IMR-90 (cell line): ENCODE data around the gene DTX3.

ENCODE experiments used
- BHLHE40 ChIP-seq: fragments of 150-350 bp; IDR thresholded peaks from 2 replicates; pipeline ENCODE4 v1.6.1; 2016; ENCODE audit warnings: mild to moderate bottlenecking, low read depth, low read length
- CEBPB ChIP-seq: IDR thresholded peaks from 2 replicates; pipeline ENCODE4 v1.6.1; 2012; ENCODE audit warnings: low read depth, low read length, improper control_type of control experiment
- CHD1 ChIP-seq: IDR thresholded peaks from 2 replicates; pipeline ENCODE4 v1.6.1; 2012; ENCODE audit warnings: low read depth, low read length, improper control_type of control experiment
- FOS ChIP-seq: fragments of 150-350 bp; IDR thresholded peaks from 2 replicates; pipeline ENCODE4 v1.6.1; 2016; ENCODE audit warnings: low read depth, low read length
- MAZ ChIP-seq: IDR thresholded peaks from 2 replicates; pipeline ENCODE4 v1.6.1; 2012; ENCODE audit warnings: low read depth, mild to moderate bottlenecking, low read length, improper control_type of control experiment, moderate library complexity, borderline replicate concordance
- MXI1 ChIP-seq: IDR thresholded peaks from 2 replicates; pipeline ENCODE4 v1.6.1; 2012; ENCODE audit warnings: low read depth, mild to moderate bottlenecking, low read length, moderate library complexity, borderline replicate concordance
- NFE2L2 ChIP-seq: fragments of 150-350 bp; IDR thresholded peaks from 2 replicates; pipeline ENCODE4 v1.6.1; 2016; ENCODE audit warnings: low read depth, mild to moderate bottlenecking, low read length
- POLR2A ChIP-seq: IDR thresholded peaks from 2 replicates; pipeline ENCODE4 v1.6.1; 2012; ENCODE audit warnings: mild to moderate bottlenecking, low read depth, low read length
- RAD21 ChIP-seq: IDR thresholded peaks from 2 replicates; pipeline ENCODE4 v1.6.1; 2012; ENCODE audit warnings: low read length, improper control_type of control experiment
- RCOR1 ChIP-seq: IDR thresholded peaks from 2 replicates; pipeline ENCODE4 v1.6.1; 2012; ENCODE audit warnings: mild to moderate bottlenecking, low read length, improper control_type of control experiment; ENCODE audit not compliant: insufficient replicate concordance
- RFX5 ChIP-seq: IDR thresholded peaks from 2 replicates; pipeline ENCODE4 v1.8.0; 2012; ENCODE audit warnings: low read depth, mild to moderate bottlenecking, low read length, moderate library complexity
- TF ChIP-seq, protein P1 (sequence below): conservative IDR thresholded peaks from 2 replicates; pipeline ENCODE4 v1.5.1; 2012; ENCODE audit warnings: mild to moderate bottlenecking, low read depth, low read length, improper control_type of control experiment

- TF ChIP-seq, protein P1, sequence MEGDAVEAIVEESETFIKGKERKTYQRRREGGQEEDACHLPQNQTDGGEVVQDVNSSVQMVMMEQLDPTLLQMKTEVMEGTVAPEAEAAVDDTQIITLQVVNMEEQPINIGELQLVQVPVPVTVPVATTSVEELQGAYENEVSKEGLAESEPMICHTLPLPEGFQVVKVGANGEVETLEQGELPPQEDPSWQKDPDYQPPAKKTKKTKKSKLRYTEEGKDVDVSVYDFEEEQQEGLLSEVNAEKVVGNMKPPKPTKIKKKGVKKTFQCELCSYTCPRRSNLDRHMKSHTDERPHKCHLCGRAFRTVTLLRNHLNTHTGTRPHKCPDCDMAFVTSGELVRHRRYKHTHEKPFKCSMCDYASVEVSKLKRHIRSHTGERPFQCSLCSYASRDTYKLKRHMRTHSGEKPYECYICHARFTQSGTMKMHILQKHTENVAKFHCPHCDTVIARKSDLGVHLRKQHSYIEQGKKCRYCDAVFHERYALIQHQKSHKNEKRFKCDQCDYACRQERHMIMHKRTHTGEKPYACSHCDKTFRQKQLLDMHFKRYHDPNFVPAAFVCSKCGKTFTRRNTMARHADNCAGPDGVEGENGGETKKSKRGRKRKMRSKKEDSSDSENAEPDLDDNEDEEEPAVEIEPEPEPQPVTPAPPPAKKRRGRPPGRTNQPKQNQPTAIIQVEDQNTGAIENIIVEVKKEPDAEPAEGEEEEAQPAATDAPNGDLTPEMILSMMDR = peak; percentile 80
- TF ChIP-seq POLR2A (no peak), BHLHE40 (no peak), NFE2L2 (no peak), CHD1 (no peak), RFX5 (no peak), RCOR1 (no peak), MAZ (no peak), MXI1 (no peak), CEBPB (no peak), FOS (no peak), RAD21 (peak; percentile 63)
These were observed 17.1 kb downstream of the DTX3 start for GRCh38 chr12:57621497-57622292.
